HCT116 (cell line): ENCODE measurements around the gene YWHAH. TPM values are rescaled to one million over a fixed set of nuclear protein-coding genes. Genes with fewer than 3 reads are reported as not detected.

Source experiments
- ATAC-seq: fragments of 200-7000 bp; cut with Tn5 transposase; 2 replicates; pipeline ENCODE4 v1.9.1; 2020; ENCODE audit warnings: mild to moderate bottlenecking, moderate library complexity
- BruUV-seq: library from RNA; stranded (reverse); fragments of 400-500 nt; replicated peaks from 2 replicates; lab custom pipeline; 2021; lab: Mats Ljungman, UMichigan
- CTCF ChIA-PET: fragments of 300-600 bp; sonication (Branson Sonifier 250); formaldehyde crosslinking; loops from one replicate; lab custom pipeline; 2021; ENCODE audit warnings: antibody characterized with exemption; lab: Charles Lee
- POLR2A ChIA-PET: fragments of 300-600, 350-600 bp; sonication (Branson Sonifier 250); formaldehyde crosslinking; loops from one replicate; lab custom pipeline; 2021; ENCODE audit warnings: antibody characterized with exemption; lab: Charles Lee
- RAD21 ChIA-PET, 2 experiments: fragments of 300-600 bp; sonication (Branson Sonifier 250); formaldehyde crosslinking; loops; one replicate each; lab custom pipeline; 2023; ENCODE audit warnings: low total read pairs in 2 of 2; ENCODE audit not compliant: uncharacterized antibody in 2 of 2, unreplicated experiment in 2 of 2, low non-redundant PET in 1 of 2; lab: Charles Lee
- DNase-seq: peaks from one replicate; pipeline ENCODE4 v3.0.0-alpha.2; 2010; ENCODE audit warnings: low read depth, low spot score
- H2AFZ ChIP-seq: fragments of 200-600 bp; shearing (Covaris generic), sonication (generic); 2 replicates; pipeline ENCODE4 v1.6.1; 2017; ENCODE audit warnings: low read depth, mixed run types, mixed read lengths, antibody characterized with exemption, low read length; ENCODE audit not compliant: poor library complexity, severe bottlenecking
- H3K27ac ChIP-seq: 2 replicates; pipeline ENCODE4 v1.5.1; 2012; ENCODE audit warnings: low read depth, low read length
- H3K27me3 ChIP-seq: fragments of 200-600 bp; sonication (generic); 2 replicates; pipeline ENCODE4 v1.6.1; 2016; ENCODE audit warnings: mixed run types, low read length, mixed read lengths; ENCODE audit not compliant: insufficient read depth
- H3K36me3 ChIP-seq, 2 experiments: fragments of 200-500 bp in 1 of 2; fragments of 200-600 bp in 1 of 2; sonication (Bioruptor generic) in 1 of 2; sonication (generic) in 1 of 2; 2 replicates each; pipeline versions ENCODE4 v1.5.1 to v1.6.1; 2014 to 2016; ENCODE audit warnings: low read length in 2 of 2, inconsistent platforms in 1 of 2, mixed read lengths in 1 of 2, mixed run types in 1 of 2; ENCODE audit not compliant: insufficient read depth in 2 of 2, control insufficient read depth in 1 of 2
- H3K4me1 ChIP-seq, 2 experiments: fragments of 200-600 bp in 1 of 2; sonication (generic) in 1 of 2; 2 replicates each; pipeline versions ENCODE4 v1.5.1 to v1.6.1; 2012 to 2017; ENCODE audit warnings: low read length in 2 of 2, inconsistent platforms in 1 of 2, mild to moderate bottlenecking in 1 of 2, mixed read lengths in 1 of 2, mixed run types in 1 of 2, moderate library complexity in 1 of 2; ENCODE audit not compliant: insufficient read depth in 2 of 2, control insufficient read depth in 1 of 2
- H3K4me2 ChIP-seq: fragments of 200-600 bp; sonication (generic); 2 replicates; pipeline ENCODE4 v1.6.1; 2017; ENCODE audit warnings: mixed run types, low read length, mixed read lengths
- H3K4me3 ChIP-seq, 2 experiments: fragments of 200-600 bp in 1 of 2; sonication (generic) in 1 of 2; replicated peaks in 1 of 2; 2 replicates each; pipeline ENCODE4 v1.5.1; 2011 to 2016; ENCODE audit warnings: low read length in 2 of 2, control low read depth in 1 of 2, low read depth in 1 of 2, mild to moderate bottlenecking in 1 of 2, mixed read lengths in 1 of 2, mixed run types in 1 of 2
- H3K79me2 ChIP-seq: fragments of 200-600 bp; sonication (generic); 2 replicates; pipeline ENCODE4 v1.6.1; 2017; ENCODE audit warnings: mild to moderate bottlenecking, mixed run types, low read length, moderate library complexity, mixed read lengths; ENCODE audit not compliant: insufficient read depth
- H3K9ac ChIP-seq: fragments of 200-600 bp; sonication (generic); 2 replicates; pipeline ENCODE4 v1.6.1; 2016; ENCODE audit warnings: low read length, mixed read lengths
- H3K9me2 ChIP-seq: fragments of 200-600 bp; sonication (generic), shearing (Covaris generic); 2 replicates; pipeline ENCODE4 v1.6.1; 2017; ENCODE audit warnings: mixed run types, mild to moderate bottlenecking, moderate library complexity; ENCODE audit not compliant: insufficient read depth
- H3K9me3 ChIP-seq, 2 experiments: fragments of 200-500 bp in 1 of 2; fragments of 200-600 bp in 1 of 2; sonication (Bioruptor generic) in 1 of 2; sonication (generic) in 1 of 2; 2 replicates each; pipeline ENCODE4 v1.6.1; 2014 to 2017; ENCODE audit warnings: low read length in 2 of 2, mixed read lengths in 2 of 2, inconsistent platforms in 1 of 2, low read depth in 1 of 2, mild to moderate bottlenecking in 1 of 2, mixed run types in 1 of 2, moderate library complexity in 1 of 2; ENCODE audit not compliant: control insufficient read depth in 1 of 2, insufficient read depth in 1 of 2
- H4K20me1 ChIP-seq: fragments of 200-600 bp; sonication (generic), shearing (Covaris generic); 2 replicates; pipeline ENCODE4 v1.6.1; 2017; ENCODE audit warnings: mixed run types, mild to moderate bottlenecking, moderate library complexity; ENCODE audit not compliant: insufficient read depth
- ELF1 ChIP-seq: IDR thresholded peaks from 2 replicates; pipeline ENCODE4 v1.6.1; 2012; ENCODE audit warnings: low read depth, borderline replicate concordance
- RAD21 ChIP-seq: IDR thresholded peaks from 2 replicates; pipeline ENCODE4 v1.6.1; 2012; ENCODE audit warnings: low read depth, mild to moderate bottlenecking
- SIN3A ChIP-seq: IDR thresholded peaks from 2 replicates; pipeline ENCODE4 v1.6.1; 2012; ENCODE audit warnings: low read depth
- SP1 ChIP-seq: IDR thresholded peaks from 2 replicates; pipeline ENCODE4 v1.6.1; 2012; ENCODE audit warnings: low read depth
- ZFX ChIP-seq: fragments of 450-650 bp; IDR thresholded peaks from 2 replicates; pipeline ENCODE4 v1.6.1; 2017
- intact Hi-C: fragments of 100-400 bp; cut with micrococcal nuclease; formaldehyde crosslinking; loops from 2 replicates; pipeline ENCODE4 v1.10.0; 2022
- total RNA-seq: library from RNA; stranded (reverse); gene quantifications from one replicate; pipeline ENCODE4 v1.2.1, GENCODE V29; 2021; ENCODE audit not compliant: unreplicated experiment
- TF ChIP-seq, protein P1 (sequence below), 3 experiments: fragments of 200-600 bp in 1 of 3; sonication (generic) in 1 of 3; IDR thresholded peaks in 2 of 3; conservative IDR thresholded peaks in 1 of 3; 2 replicates each; pipeline ENCODE4 v1.5.1; 2012 to 2017; ENCODE audit warnings: low read depth in 2 of 3, low read length in 2 of 3, antibody characterized with exemption in 1 of 3, borderline replicate concordance in 1 of 3, control low read depth in 1 of 3, mild to moderate bottlenecking in 1 of 3, mixed read lengths in 1 of 3, mixed run types in 1 of 3, moderate library complexity in 1 of 3; ENCODE audit not compliant: insufficient read depth in 1 of 3

YWHAH gene
- total RNA-seq, 1 experiment from 2014 or later = 140 TPM

- CTCF ChIA-PET = interaction anchor here (1.3 kb wide), 1 partner anchor 108 kb away, joined by 5 read pairs; no protein-coding TSS in a partner anchor
- POLR2A ChIA-PET = no interaction called here
Observed at GRCh38 chr22:31973739-31974138, 29.4 kb downstream of the YWHAH start.

GRCh38 chr22:31977141-31977841 lies 33.0 kb downstream of the YWHAH start:
- no peak for TF ChIP-seq SIN3A
- TF ChIP-seq, protein P1, sequence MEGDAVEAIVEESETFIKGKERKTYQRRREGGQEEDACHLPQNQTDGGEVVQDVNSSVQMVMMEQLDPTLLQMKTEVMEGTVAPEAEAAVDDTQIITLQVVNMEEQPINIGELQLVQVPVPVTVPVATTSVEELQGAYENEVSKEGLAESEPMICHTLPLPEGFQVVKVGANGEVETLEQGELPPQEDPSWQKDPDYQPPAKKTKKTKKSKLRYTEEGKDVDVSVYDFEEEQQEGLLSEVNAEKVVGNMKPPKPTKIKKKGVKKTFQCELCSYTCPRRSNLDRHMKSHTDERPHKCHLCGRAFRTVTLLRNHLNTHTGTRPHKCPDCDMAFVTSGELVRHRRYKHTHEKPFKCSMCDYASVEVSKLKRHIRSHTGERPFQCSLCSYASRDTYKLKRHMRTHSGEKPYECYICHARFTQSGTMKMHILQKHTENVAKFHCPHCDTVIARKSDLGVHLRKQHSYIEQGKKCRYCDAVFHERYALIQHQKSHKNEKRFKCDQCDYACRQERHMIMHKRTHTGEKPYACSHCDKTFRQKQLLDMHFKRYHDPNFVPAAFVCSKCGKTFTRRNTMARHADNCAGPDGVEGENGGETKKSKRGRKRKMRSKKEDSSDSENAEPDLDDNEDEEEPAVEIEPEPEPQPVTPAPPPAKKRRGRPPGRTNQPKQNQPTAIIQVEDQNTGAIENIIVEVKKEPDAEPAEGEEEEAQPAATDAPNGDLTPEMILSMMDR (IDR thresholded peaks at IDR 0.05 in 2 of 3, conservative IDR thresholded peaks at IDR 0.05 in 1 of 3; ENCODE audit: borderline replicate concordance in 1 of 3, insufficient read depth in 1 of 3, low read depth in 2 of 3, low read length in 2 of 3) = peak; percentile 84 to 92 (median 86)
- TF ChIP-seq RAD21 = peak; percentile 98
- DNase-seq = peak; percentile 81
- Histone ChIP-seq H3K9me3 (no peaks in the 10 kb centered on the region), H3K27ac (no peak overlapping the region), H3K9ac (no peak overlapping the region), H3K27me3 (no peaks in the 10 kb centered on the region), H3K9me2 (no peaks in the 10 kb centered on the region), H3K4me3 (no peak overlapping the region), H3K4me2 (peak overlapping the region; percentile 32; the same call in 1 of the 2 replicates), H2AFZ (peak overlapping the region; percentile 55), H4K20me1 (no peaks in the 10 kb centered on the region), H3K79me2 (no peaks in the 10 kb centered on the region), H3K36me3 (no peaks in the 10 kb centered on the region), H3K4me1 (peaks cover 0 to 6% of the 10 kb centered on the region in 2 experiments; a peak in 2 of 4 replicates)
- ChIA-PET POLR2A (interaction anchor here (1.1 to 1.2 kb wide), 2 partner anchors 102 to 227 kb away, joined by 4 to 5 read pairs; partner anchors contain the start of gene RFPL2), RAD21 (interaction anchor here (0.5 to 1.8 kb wide), 13 partner anchors 74 to 467 kb away, joined by 3 to 25 read pairs (median 4); partner anchors contain the start of gene PISD (in 1 of the 2)), CTCF (interaction anchor here (0.6 to 5.2 kb wide), 27 partner anchors 9 to 497 kb away, joined by 3 to 129 read pairs (median 4); partner anchors contain the start of genes RFPL2 and RTCB)
- intact Hi-C loops = loop anchor here (1.0 to 5.0 kb wide), 7 partner anchors 104 to 495 kb away; partner anchors contain the start of genes FBXO7 and RFPL3
- no TSS peak for BruUV-seq
- peak; percentile 99 for ATAC-seq

More at GRCh38 chr22:31973739-31974138, 29.4 kb downstream of the YWHAH start:
- no peaks in the 10 kb centered on the region for H3K27me3 ChIP-seq
- intact Hi-C loops = no loop called here
- H3K4me1 ChIP-seq = peaks cover 2 to 23% of the 10 kb centered on the region in 2 experiments; a peak in 3 of 4 replicates
- no peak overlapping the region for H3K27ac ChIP-seq
- H4K20me1 ChIP-seq = no peaks in the 10 kb centered on the region
- no TSS peak for BruUV-seq
- H3K4me3 ChIP-seq = no peak overlapping the region
- H3K4me2 ChIP-seq = no peak overlapping the region
- H3K9me3 ChIP-seq = no peaks in the 10 kb centered on the region
- no peak overlapping the region for H2AFZ ChIP-seq
- DNase-seq (no peak), ATAC-seq (no peak)
- no peak overlapping the region for H3K9ac ChIP-seq
- no peaks in the 10 kb centered on the region for H3K36me3 ChIP-seq
- TF ChIP-seq SP1 (no peak), ELF1 (no peak), ZFX (no peak)
- H3K9me2 ChIP-seq = no peaks in the 10 kb centered on the region
- H3K79me2 ChIP-seq = no peaks in the 10 kb centered on the region
- RAD21 ChIA-PET = no interaction called here
